Keratinocyte (primary cell): Measurements from ENCODE around the gene EXOC6B. TPM values are rescaled to one million over a fixed set of nuclear protein-coding genes. Genes with fewer than 3 reads are reported as not detected.

Experiments
- DNase-seq: peaks from one replicate; pipeline ENCODE4 v3.0.0-alpha.2; 2011; ENCODE audit warnings: low read depth, missing footprints, low spot score
- FAIRE-seq: peaks from 2 replicates; lab custom pipeline; 2011; peaks lifted over from hg19 to GRCh38; lab: Jason Lieb, UNC
- H2AFZ ChIP-seq: 2 replicates; pipeline ENCODE4 v1.6.0; 2012; ENCODE audit warnings: low read length, control low read depth, inconsistent platforms; ENCODE audit not compliant: control insufficient read depth
- H3K27ac ChIP-seq: 2 replicates; pipeline ENCODE4 v1.5.1; 2011; ENCODE audit warnings: low read length; ENCODE audit not compliant: control insufficient read depth, insufficient read depth
- H3K27me3 ChIP-seq: 3 replicates; pipeline ENCODE4 v1.6.0; 2011; ENCODE audit warnings: low read length; ENCODE audit not compliant: control insufficient read depth, insufficient read depth; ENCODE audit errors: extremely low read depth
- H3K36me3 ChIP-seq, 2 experiments: 2 replicates in 1 of 2; 3 replicates in 1 of 2; pipeline ENCODE4 v1.5.1; 2011; ENCODE audit warnings: low read length in 2 of 2, mild to moderate bottlenecking in 1 of 2; ENCODE audit not compliant: control insufficient read depth in 2 of 2, insufficient read depth in 2 of 2; ENCODE audit errors: extremely low read depth in 1 of 2
- H3K4me1 ChIP-seq: 3 replicates; pipeline ENCODE4 v1.5.1; 2011; ENCODE audit warnings: low read length; ENCODE audit not compliant: control insufficient read depth, insufficient read depth; ENCODE audit errors: extremely low read depth
- H3K4me2 ChIP-seq: 3 replicates; pipeline ENCODE4 v1.6.0; 2011; ENCODE audit warnings: low read depth, low read length; ENCODE audit not compliant: control insufficient read depth, insufficient read depth; ENCODE audit errors: extremely low read depth
- H3K4me3 ChIP-seq, 3 experiments: fragments of 200-600 bp in 1 of 3; sonication (generic) in 1 of 3; 2 replicates in 2 of 3; 3 replicates in 1 of 3; pipeline ENCODE4 v1.5.1; 2011 to 2016; ENCODE audit warnings: low read length in 3 of 3, mild to moderate bottlenecking in 3 of 3, control low read depth in 2 of 3, inconsistent platforms in 1 of 3, low read depth in 1 of 3, mixed read lengths in 1 of 3, mixed run types in 1 of 3, moderate library complexity in 1 of 3; ENCODE audit not compliant: control insufficient read depth in 2 of 3, insufficient read depth in 2 of 3; ENCODE audit errors: extremely low read depth in 1 of 3
- H3K79me2 ChIP-seq: 2 replicates; pipeline ENCODE4 v1.6.0; 2012; ENCODE audit warnings: low read length; ENCODE audit not compliant: control insufficient read depth, insufficient read depth
- H3K9ac ChIP-seq: 3 replicates; pipeline ENCODE4 v1.6.0; 2011; ENCODE audit warnings: low read length; ENCODE audit not compliant: control insufficient read depth, insufficient read depth; ENCODE audit errors: extremely low read depth
- H3K9me1 ChIP-seq: 3 replicates; pipeline ENCODE4 v1.6.0; 2011; ENCODE audit warnings: low read length; ENCODE audit not compliant: control insufficient read depth, insufficient read depth; ENCODE audit errors: extremely low read depth
- H3K9me3 ChIP-seq: 2 replicates; pipeline ENCODE4 v1.5.1; 2012; ENCODE audit warnings: low read depth, low read length; ENCODE audit not compliant: control insufficient read depth
- H4K20me1 ChIP-seq: 3 replicates; pipeline ENCODE4 v1.6.0; 2011; ENCODE audit warnings: low read length; ENCODE audit not compliant: control insufficient read depth, insufficient read depth; ENCODE audit errors: extremely low read depth
- CTCF ChIP-seq, 3 experiments: IDR thresholded peaks in 1 of 3; conservative IDR thresholded peaks in 1 of 3; optimal IDR thresholded peaks in 1 of 3; 2 replicates in 2 of 3; 3 replicates in 1 of 3; pipeline versions ENCODE3 to v1.5.1; 2011; ENCODE audit warnings: low read length in 3 of 3, mild to moderate bottlenecking in 3 of 3, moderate library complexity in 2 of 3, control low read depth in 1 of 3, inconsistent platforms in 1 of 3; ENCODE audit not compliant: insufficient read depth in 2 of 3; ENCODE audit errors: extremely low read depth in 1 of 3
- EZH2 ChIP-seq: IDR thresholded peaks from one replicate; pipeline ENCODE4 v1.6.1; 2012; ENCODE audit warnings: inconsistent platforms, mild to moderate bottlenecking, low read length, moderate library complexity
- dilution Hi-C: fragments of 300-500 bp; cut with MboI; formaldehyde crosslinking; loops from one replicate; pipeline ENCODE4 v1.7.0; 2020; ENCODE audit warnings: low sequenced_read_pairs; ENCODE audit not compliant: extremely low pct_ligation_motif_present
- polyA plus RNA-seq, 5 experiments: library from polyadenylated mRNA; depleted of rRNA in 3 of 5; stranded (reverse) in 3 of 5; stranded (forward) in 1 of 5; unstranded in 1 of 5; fragments of >200 nt; gene quantifications; 1 replicate in 1 of 5; 2 replicates in 3 of 5; 3 replicates in 1 of 5; pipeline versions ENCODE4 v1.2.1 to v1.2.3, GENCODE V29; 2011 to 2012; ENCODE audit warnings: missing spikeins in 2 of 5, low read depth in 1 of 5, low replicate concordance in 1 of 5

EXOC6B gene
- polyA plus RNA-seq, 1 donor (not counting 4 experiments of a cell fraction or from before 2014, with no cell fraction given), result 37.3 TPM

DNA sequence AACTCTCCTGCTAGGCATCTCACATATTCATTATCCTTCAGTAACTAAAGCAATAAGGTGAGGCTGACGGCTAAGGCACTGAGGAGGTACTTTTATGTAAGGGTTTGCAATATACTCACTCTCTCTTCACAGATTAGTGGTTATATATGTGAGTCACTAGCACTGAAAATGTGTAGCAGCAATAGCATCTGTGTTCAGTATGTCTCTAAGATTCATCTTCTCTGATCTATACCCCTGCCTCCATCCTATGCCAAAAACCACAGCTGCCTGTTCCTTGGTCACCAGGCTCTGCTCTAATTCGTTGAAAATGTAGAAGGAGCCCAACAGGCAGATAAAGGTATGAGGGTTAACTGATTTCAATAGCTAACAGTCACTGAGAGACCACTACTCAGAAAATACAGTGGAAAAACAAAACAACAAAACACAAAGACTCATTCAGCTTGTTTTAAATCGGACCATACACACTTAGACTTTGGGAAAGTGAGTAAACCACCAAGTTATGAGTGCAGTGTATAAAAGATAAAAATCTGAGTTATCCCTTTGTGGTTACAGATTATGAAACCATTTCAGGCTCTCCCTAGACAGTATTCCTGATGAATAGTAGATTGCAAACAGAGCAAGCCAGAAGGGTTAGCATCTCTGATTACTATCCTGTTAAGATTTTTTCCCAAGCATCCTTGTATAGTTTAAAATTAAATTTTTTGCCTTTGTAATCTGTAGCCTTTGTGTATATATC lies 602.8 kb downstream of the EXOC6B start:
- H4K20me1 ChIP-seq, result no peaks in the 10 kb centered on the region
- H3K4me1 ChIP-seq, result no peaks in the 10 kb centered on the region
- no peaks in the 10 kb centered on the region for H3K79me2 ChIP-seq
- peaks cover 0 to 1% of the 10 kb centered on the region in 2 experiments for H3K36me3 ChIP-seq
- H3K9ac ChIP-seq, result no peak overlapping the region
- dilution Hi-C loops, result no loop called here
- H2AFZ ChIP-seq, result no peak overlapping the region
- TF ChIP-seq EZH2 (no peak), CTCF (optimal IDR thresholded peaks at IDR 0.05 in 1 of 3, IDR thresholded peaks at IDR 0.05 in 1 of 3, conservative IDR thresholded peaks at IDR 0.05 in 1 of 3; ENCODE audit: extremely low read depth in 1 of 3, insufficient read depth in 2 of 3, low read length in 3 of 3) (no peak)
- no peaks in the 10 kb centered on the region for H3K27me3 ChIP-seq
- H3K4me3 ChIP-seq, result no peak overlapping the region
- no peak overlapping the region for H3K27ac ChIP-seq
- no peaks in the 10 kb centered on the region for H3K9me1 ChIP-seq
- FAIRE-seq (no peak), DNase-seq (no peak)
- H3K4me2 ChIP-seq, result no peak overlapping the region
- H3K9me3 ChIP-seq, result no peaks in the 10 kb centered on the region

- DNase-seq, result no peak
- TF ChIP-seq CTCF (optimal IDR thresholded peaks at IDR 0.05 in 1 of 3, IDR thresholded peaks at IDR 0.05 in 1 of 3, conservative IDR thresholded peaks at IDR 0.05 in 1 of 3; ENCODE audit: extremely low read depth in 1 of 3, insufficient read depth in 2 of 3, low read length in 3 of 3) (peak; percentile 18 to 40 (median 23)), EZH2 (no peak)
Observed at GRCh38 chr2:72220170-72220569, 605.7 kb downstream of the EXOC6B start.

More at GRCh38 chr2:72220170-72220569, 605.7 kb downstream of the EXOC6B start:
- no peak overlapping the region for H3K9ac ChIP-seq
- peaks cover 0 to 1% of the 10 kb centered on the region in 2 experiments for H3K36me3 ChIP-seq
- H3K9me3 ChIP-seq, result no peaks in the 10 kb centered on the region
- H3K4me2 ChIP-seq, result no peak overlapping the region
- H4K20me1 ChIP-seq, result no peaks in the 10 kb centered on the region
- H3K79me2 ChIP-seq, result no peaks in the 10 kb centered on the region
- H3K9me1 ChIP-seq, result no peaks in the 10 kb centered on the region
- dilution Hi-C loops, result no loop called here
- H3K4me1 ChIP-seq, result no peaks in the 10 kb centered on the region
- H2AFZ ChIP-seq, result no peak overlapping the region
- H3K27ac ChIP-seq, result no peak overlapping the region
- H3K27me3 ChIP-seq, result no peaks in the 10 kb centered on the region
- FAIRE-seq, result no peak
- H3K4me3 ChIP-seq, result no peak overlapping the region
